ENCODE data around the gene SYS1. TPM values are rescaled to one million over a fixed set of nuclear protein-coding genes. Genes with fewer than 3 reads are reported as not detected.

Gene SYS1
- total and polyA plus RNA-seq, 8 donors = 9.6 to 19.0 (median 15.8) TPM

GRCh38 chr20:45407783-45408645 lies 45.1 kb downstream of the SYS1 start, which contains the start of gene DBNDD2:
Gene DBNDD2, plus strand, starts transcription at chr20:45408289. Its CDS starts 179 bp downstream, at chr20:45408468.
- WGBS, 2 donors = 91 to 92% methylated on average over 21 of the region's 21 CpGs
- Histone ChIP-seq H3K4me3 (peak within 1 kb of the TSS; percentile 34 to 95 (median 72)), H3K9me3 (no peaks in the 10 kb centered on the region), H3K36me3 (peaks cover 0 to 6% (median 0%) of the 10 kb centered on the region in 3 donors), H3K27me3 (no peaks in the 10 kb centered on the region), H3K27ac (peak within 1 kb of the TSS in 3 of 4 donors; percentile 49 to 80 (median 72)), H3K4me1 (peaks cover 0 to 3% (median 0%) of the 10 kb centered on the region in 3 donors)
- FAIRE-seq = no peak
- DNase-seq = peak in 1 of 6 donors; percentile 35
- no peak for TF ChIP-seq CTCF (IDR thresholded peaks at IDR 0.05)
- intact Hi-C loops (cut with DNase I) = no loop called here
- ATAC-seq = no peak

- DNase-seq = no peak
- peaks cover 0 to 3% (median 0%) of the 10 kb centered on the region in 3 donors for H3K4me1 ChIP-seq
- no peak for TF ChIP-seq CTCF (IDR thresholded peaks at IDR 0.05)
- H3K36me3 ChIP-seq = peaks cover 0 to 6% (median 0%) of the 10 kb centered on the region in 3 donors
- WGBS, 2 donors = 78 to 82% methylated on average over 7 of the region's 7 CpGs
- H3K9me3 ChIP-seq = no peaks in the 10 kb centered on the region
- FAIRE-seq = no peak
- H3K4me3 ChIP-seq = no peak overlapping the region
- no peak for ATAC-seq
- no peak overlapping the region for H3K27ac ChIP-seq
- H3K27me3 ChIP-seq = no peaks in the 10 kb centered on the region
- intact Hi-C loops (cut with DNase I) = no loop called here
Measured at GRCh38 chr20:45408646-45409213, 45.8 kb downstream of the SYS1 start.

- Histone ChIP-seq H3K36me3 (peaks cover 0 to 6% (median 0%) of the 10 kb centered on the region in 3 donors), H3K4me3 (no peak overlapping the region), H3K9me3 (no peaks in the 10 kb centered on the region), H3K4me1 (peaks cover 0 to 3% (median 0%) of the 10 kb centered on the region in 3 donors), H3K27me3 (no peaks in the 10 kb centered on the region), H3K27ac (no peak overlapping the region)
- 87 to 90% methylated on average over 7 of the region's 7 CpGs for WGBS, 2 donors
- intact Hi-C loops (cut with DNase I) = no loop called here
- TF ChIP-seq CTCF (IDR thresholded peaks at IDR 0.05) = no peak
- no peak for FAIRE-seq
- no peak for DNase-seq
- ATAC-seq = no peak
Measured at GRCh38 chr20:45409521-45410272, 46.7 kb downstream of the SYS1 start.

- Histone ChIP-seq H3K4me3 (no peak overlapping the region), H3K27ac (no peak overlapping the region), H3K4me1 (peaks cover 0 to 10% (median 3%) of the 10 kb centered on the region in 3 donors), H3K36me3 (peaks cover 0 to 6% (median 0%) of the 10 kb centered on the region in 3 donors), H3K27me3 (no peaks in the 10 kb centered on the region), H3K9me3 (no peaks in the 10 kb centered on the region)
- intact Hi-C loops (cut with DNase I) = no loop called here
- no peak for TF ChIP-seq CTCF (IDR thresholded peaks at IDR 0.05)
- 71 to 73% methylated on average over 8 of the region's 8 CpGs for WGBS, 2 donors
- ATAC-seq = no peak
- no peak for DNase-seq
- no peak for FAIRE-seq
Measured at GRCh38 chr20:45410887-45411286, 47.9 kb downstream of the SYS1 start.
